Transverse colon (tissue), 4 donors: ENCODE results near the gene RASGRP2. TPM values are rescaled to one million over a fixed set of nuclear protein-coding genes. Genes with fewer than 3 reads are reported as not detected.

Experiments used
- DNase-seq: peaks from one replicate; pipeline ENCODE4 v3.0.0-alpha.2; 2019
- H3K27ac ChIP-seq, 4 donors: fragments of 200-600 bp; sonication (generic); 2 replicates each; pipeline ENCODE4 v1.5.1; 2016 to 2018; ENCODE audit warnings: inconsistent platforms in 4 of 4
- H3K27me3 ChIP-seq: fragments of 200-600 bp; sonication (generic); 2 replicates; pipeline ENCODE4 v1.5.1; 2017; ENCODE audit warnings: inconsistent platforms
- H3K36me3 ChIP-seq, 4 donors: fragments of 200-600 bp; sonication (generic); 2 replicates each; pipeline ENCODE4 v1.5.1; 2017 to 2019; ENCODE audit warnings: inconsistent platforms in 4 of 4
- H3K4me1 ChIP-seq, 4 donors: fragments of 200-600 bp; sonication (generic); 2 replicates each; pipeline ENCODE4 v1.5.1; 2017 to 2020; ENCODE audit warnings: inconsistent platforms in 4 of 4
- H3K4me3 ChIP-seq, 4 donors: fragments of 200-600 bp; sonication (generic); 1 replicate in 1 of 4; 2 replicates in 3 of 4; pipeline versions ENCODE4 v1.5.1 to v1.6.1; 2017 to 2019; ENCODE audit warnings: inconsistent platforms in 4 of 4
- H3K9me3 ChIP-seq, 2 donors: fragments of 200-600 bp; sonication (generic); 2 replicates each; pipeline ENCODE4 v1.5.1; 2017 to 2019; ENCODE audit warnings: inconsistent platforms in 2 of 2
- EP300 ChIP-seq: sonication (generic); formaldehyde crosslinking; IDR thresholded peaks from one replicate; pipeline ENCODE4 v1.6.1; 2017; ENCODE audit warnings: antibody characterized with exemption, low read depth
- POLR2A ChIP-seq: fragments of 450-650 bp; IDR thresholded peaks from one replicate; pipeline ENCODE4 v1.6.1; 2016; ENCODE audit warnings: antibody characterized with exemption, mild to moderate bottlenecking, moderate library complexity
- POLR2AphosphoS5 ChIP-seq, 3 donors: sonication (generic); formaldehyde crosslinking; IDR thresholded peaks; one replicate each; pipeline ENCODE4 v1.6.1; 2016; ENCODE audit warnings: antibody characterized with exemption in 3 of 3
- WGBS, 2 donors: methylation state at CpG; one replicate each; pipeline ENCODE4 v1.1.5; 2018; ENCODE audit warnings: low coverage in 1 of 2; 5-methylcytosine and 5-hydroxymethylcytosine counted together
- in situ Hi-C, 4 donors: fragments of 200-750 bp; cut with MboI; loops; one replicate each; pipeline versions ENCODE4 v1.15.0 to v1.15.1; 2017; ENCODE audit warnings: low sequenced_read_pairs in 3 of 4, low pct_ligation_motif_present in 1 of 4, low pct_unique_long_range_greater_than_20kb in 1 of 4
- intact Hi-C: fragments of 100-400 bp; cut with DNase I; formaldehyde crosslinking; loops from one replicate; pipeline ENCODE4 v1.15.1; 2023; ENCODE audit warnings: low total_unique reads
- total RNA-seq, 4 donors: library from RNA; depleted of rRNA; stranded (reverse); fragments of >200 nt; gene quantifications; one replicate each; pipeline ENCODE4 v1.1.0, GENCODE V29; 2016
- TF ChIP-seq, protein P1 (sequence below), 5 experiments: fragments of 200-600 bp in 3 of 5; fragments of 450-650 bp in 2 of 5; sonication (generic) in 3 of 5; IDR thresholded peaks; 1 replicate in 2 of 5; 2 replicates in 3 of 5; pipeline ENCODE4 v1.5.1; 2016 to 2017; ENCODE audit warnings: antibody characterized with exemption in 5 of 5, inconsistent platforms in 3 of 5, mild to moderate bottlenecking in 2 of 5, moderate library complexity in 1 of 5

The RASGRP2 gene
- total RNA-seq, 4 donors from 2014 or later = 12.1 to 24.3 (median 17.3) TPM

DNA sequence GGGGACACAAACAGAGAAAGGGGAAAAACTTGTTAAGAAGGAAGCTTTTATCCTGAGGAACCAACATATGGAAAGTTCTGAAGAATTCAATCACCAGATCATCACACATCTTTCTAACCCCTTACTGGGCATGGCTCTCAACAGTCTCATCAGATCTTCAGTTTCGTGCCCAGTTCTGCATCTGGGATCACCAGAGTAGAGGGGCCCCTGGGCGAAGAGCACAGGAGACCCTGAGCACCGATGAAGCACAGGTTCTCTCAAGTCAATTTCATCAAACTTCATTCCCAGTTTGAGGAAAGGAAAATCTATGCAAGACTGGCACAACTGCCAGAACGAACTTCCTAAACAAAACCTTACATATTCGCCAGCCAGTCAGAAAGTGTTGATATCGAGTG is 24.4 kb upstream of the RASGRP2 start:
- intact Hi-C loops (no loop called here), in situ Hi-C loops (no loop called here)
- Histone ChIP-seq H3K9me3 (no peaks in the 10 kb centered on the region), H3K4me1 (peaks cover 9 to 45% (median 20%) of the 10 kb centered on the region in 4 donors), H3K27me3 (no peaks in the 10 kb centered on the region), H3K27ac (peak overlapping the region in 1 of 4 donors; percentile 69), H3K4me3 (no peak overlapping the region), H3K36me3 (peaks cover 0 to 95% (median 57%) of the 10 kb centered on the region in 4 donors)
- no peak for DNase-seq
- 57 to 89% methylated on average over 1 to 6 of the region's 6 CpGs for WGBS, 2 donors
- TF ChIP-seq POLR2AphosphoS5 (IDR thresholded peaks at IDR 0.05) = peak in 1 of 3 donors; percentile 9
- no peak for TF ChIP-seq POLR2A

DNA sequence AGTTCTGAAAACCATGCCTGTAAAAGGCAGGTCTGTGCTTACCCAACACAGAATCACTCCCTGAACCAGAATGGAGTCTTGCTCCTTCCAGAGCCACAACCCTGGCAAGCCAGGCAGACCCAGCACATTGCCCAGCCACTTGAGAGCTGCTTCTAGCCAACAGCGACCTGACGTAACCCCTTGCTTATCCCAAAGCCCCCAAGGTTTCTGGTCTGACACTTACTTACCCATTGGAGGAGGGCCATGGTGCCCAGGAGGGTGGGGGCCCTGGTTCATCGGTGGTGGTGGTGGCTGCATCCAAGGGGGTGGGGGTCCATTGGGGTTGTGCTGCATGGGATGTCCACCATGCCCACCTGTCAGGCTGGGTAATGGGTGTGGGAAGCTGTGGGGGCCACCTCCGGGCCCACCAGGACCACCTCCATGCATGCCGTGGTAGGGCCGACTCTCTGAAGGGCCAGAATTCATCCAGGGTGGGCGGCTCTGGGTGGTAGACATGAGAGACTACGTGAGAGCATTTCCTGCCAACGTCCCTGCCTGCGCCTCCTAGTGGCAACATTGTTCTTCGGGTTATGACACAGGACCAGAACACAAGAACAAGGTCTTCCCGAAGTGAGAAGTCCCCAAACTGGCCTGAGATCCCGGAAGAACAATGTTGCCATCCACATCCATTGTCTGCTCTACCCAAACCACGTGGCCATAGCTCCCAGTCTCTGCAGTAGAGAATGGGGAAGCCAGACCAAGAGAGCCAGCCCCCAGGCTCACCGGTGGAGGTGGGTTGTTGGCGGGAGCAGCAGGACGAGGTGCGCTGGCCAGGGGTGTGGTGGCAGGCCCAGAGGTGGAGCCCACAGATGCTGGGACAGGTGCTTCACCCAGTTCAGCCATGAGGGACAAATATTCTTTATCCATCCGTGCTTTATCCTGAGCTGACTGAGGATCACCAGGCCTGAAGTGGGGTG is 23.7 kb upstream of the RASGRP2 start:
- TF ChIP-seq POLR2A (no peak), EP300 (no peak), POLR2AphosphoS5 (IDR thresholded peaks at IDR 0.05) (peak in 2 of 3 donors; percentile 8 to 15)
- TF ChIP-seq, protein P1, sequence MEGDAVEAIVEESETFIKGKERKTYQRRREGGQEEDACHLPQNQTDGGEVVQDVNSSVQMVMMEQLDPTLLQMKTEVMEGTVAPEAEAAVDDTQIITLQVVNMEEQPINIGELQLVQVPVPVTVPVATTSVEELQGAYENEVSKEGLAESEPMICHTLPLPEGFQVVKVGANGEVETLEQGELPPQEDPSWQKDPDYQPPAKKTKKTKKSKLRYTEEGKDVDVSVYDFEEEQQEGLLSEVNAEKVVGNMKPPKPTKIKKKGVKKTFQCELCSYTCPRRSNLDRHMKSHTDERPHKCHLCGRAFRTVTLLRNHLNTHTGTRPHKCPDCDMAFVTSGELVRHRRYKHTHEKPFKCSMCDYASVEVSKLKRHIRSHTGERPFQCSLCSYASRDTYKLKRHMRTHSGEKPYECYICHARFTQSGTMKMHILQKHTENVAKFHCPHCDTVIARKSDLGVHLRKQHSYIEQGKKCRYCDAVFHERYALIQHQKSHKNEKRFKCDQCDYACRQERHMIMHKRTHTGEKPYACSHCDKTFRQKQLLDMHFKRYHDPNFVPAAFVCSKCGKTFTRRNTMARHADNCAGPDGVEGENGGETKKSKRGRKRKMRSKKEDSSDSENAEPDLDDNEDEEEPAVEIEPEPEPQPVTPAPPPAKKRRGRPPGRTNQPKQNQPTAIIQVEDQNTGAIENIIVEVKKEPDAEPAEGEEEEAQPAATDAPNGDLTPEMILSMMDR (IDR thresholded peaks at IDR 0.05) = peak; percentile 77 to 86 (median 83)
- peaks cover 12 to 45% (median 21%) of the 10 kb centered on the region in 4 donors for H3K4me1 ChIP-seq
- in situ Hi-C loops (no loop called here), intact Hi-C loops (no loop called here)
- WGBS, 2 donors = 53% methylated on average over 19 of the region's 19 CpGs; no CpG with 5 or more reads in 1 of the 2 donors
- H3K36me3 ChIP-seq = peaks cover 0 to 88% (median 54%) of the 10 kb centered on the region in 4 donors
- peak; percentile 77 for DNase-seq
- H3K9me3 ChIP-seq = no peaks in the 10 kb centered on the region
- no peaks in the 10 kb centered on the region for H3K27me3 ChIP-seq
- peak overlapping the region; percentile 30 to 69 (median 52) for H3K27ac ChIP-seq
- no peak overlapping the region for H3K4me3 ChIP-seq

DNA sequence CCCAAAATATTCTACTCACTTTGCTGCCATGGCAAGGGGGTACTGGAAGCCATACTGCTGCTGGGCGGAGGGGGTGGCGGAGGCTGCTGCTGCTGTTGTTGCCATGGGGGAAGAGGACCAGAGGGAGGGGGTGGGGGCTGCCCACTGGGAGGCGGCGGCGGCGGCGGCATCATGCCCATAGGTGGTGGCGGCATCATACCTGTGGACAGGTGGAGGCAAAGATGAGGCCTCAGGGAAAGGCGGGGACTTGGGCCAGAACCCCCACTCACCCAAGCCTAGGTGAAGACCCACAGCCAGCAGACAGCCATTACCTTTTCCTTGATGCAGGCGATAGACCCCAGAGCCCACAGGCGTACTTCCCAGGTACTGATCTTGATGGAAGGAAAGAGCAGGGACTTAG is 22.9 kb upstream of the RASGRP2 start:
- no peak for DNase-seq
- no peaks in the 10 kb centered on the region for H3K9me3 ChIP-seq
- H3K4me1 ChIP-seq = peaks cover 10 to 45% (median 23%) of the 10 kb centered on the region in 4 donors
- peaks cover 0 to 81% (median 50%) of the 10 kb centered on the region in 4 donors for H3K36me3 ChIP-seq
- H3K4me3 ChIP-seq = no peak overlapping the region
- peak overlapping the region; percentile 30 to 54 (median 48) for H3K27ac ChIP-seq
- intact Hi-C loops (no loop called here), in situ Hi-C loops (no loop called here)
- H3K27me3 ChIP-seq = no peaks in the 10 kb centered on the region
- 96% methylated on average over 11 of the region's 11 CpGs; no CpG with 5 or more reads in 1 of the 2 donors for WGBS, 2 donors
- TF ChIP-seq POLR2A = no peak
- no peak for TF ChIP-seq POLR2AphosphoS5 (IDR thresholded peaks at IDR 0.05)
- TF ChIP-seq, protein P1 (IDR thresholded peaks at IDR 0.05) = no peak
- TF ChIP-seq EP300 = no peak

DNA sequence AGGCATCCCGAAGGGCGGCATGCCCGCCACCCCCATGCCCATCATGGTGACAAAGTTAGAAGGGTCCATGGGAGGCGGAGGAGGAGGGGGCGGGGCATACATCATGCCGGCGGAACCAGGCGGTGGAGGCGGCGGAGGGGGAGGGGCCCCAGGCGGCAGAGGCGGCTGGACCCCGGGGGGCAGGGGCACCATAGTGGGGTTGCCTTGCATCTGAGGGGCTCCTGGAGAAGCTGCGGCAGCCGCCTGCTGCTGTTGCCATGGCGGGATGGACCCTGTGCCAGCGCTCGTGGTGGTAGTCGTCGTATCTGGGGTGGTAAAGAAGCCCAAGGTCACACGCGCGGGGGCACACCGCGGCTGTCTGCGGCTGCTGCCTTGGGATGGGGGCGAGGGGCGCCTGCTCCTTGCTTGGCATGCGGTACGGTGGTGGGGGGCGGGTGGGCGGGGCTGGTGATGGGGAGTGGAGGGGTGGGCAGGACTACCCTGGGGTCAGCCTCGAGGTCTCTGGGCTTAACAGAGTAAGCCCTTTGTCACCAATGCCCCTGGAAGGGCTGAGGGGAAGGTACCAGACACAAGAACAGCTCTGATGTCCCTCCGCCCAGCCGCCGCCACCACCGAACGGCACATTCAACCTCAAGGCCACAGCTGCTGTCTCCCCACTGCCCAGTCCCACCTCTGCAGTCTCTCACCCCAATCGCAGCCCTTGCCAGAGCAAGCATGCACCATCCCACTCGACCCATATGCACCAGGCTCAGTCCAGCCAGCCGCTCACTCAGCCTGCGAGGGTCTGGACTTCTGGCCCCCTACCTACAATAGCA is 22.1 kb upstream of the RASGRP2 start:
- Histone ChIP-seq H3K36me3 (peaks cover 0 to 73% (median 46%) of the 10 kb centered on the region in 4 donors), H3K9me3 (no peaks in the 10 kb centered on the region), H3K4me1 (peaks cover 10 to 37% (median 23%) of the 10 kb centered on the region in 4 donors), H3K4me3 (no peak overlapping the region), H3K27me3 (no peaks in the 10 kb centered on the region), H3K27ac (peak overlapping the region in 1 of 4 donors; percentile 2)
- 89 to 97% methylated on average over 6 to 42 of the region's 42 CpGs for whole genome bisulfite sequencing, 2 donors
- TF ChIP-seq EP300 = no peak
- no peak for TF ChIP-seq POLR2AphosphoS5 (IDR thresholded peaks at IDR 0.05)
- in situ Hi-C loops = no loop called here
- DNase-seq = no peak
- intact Hi-C loops = no loop called here
